Hypothalamus (tissue), 51 donors: Measurements from ENCODE around the gene AJAP1.

Source experiments
- DNase-seq, 51 donors: peaks; one replicate each; lab custom pipeline; 2025; lab: John Stamatoyannopoulos, UW

Gene AJAP1

DNA sequence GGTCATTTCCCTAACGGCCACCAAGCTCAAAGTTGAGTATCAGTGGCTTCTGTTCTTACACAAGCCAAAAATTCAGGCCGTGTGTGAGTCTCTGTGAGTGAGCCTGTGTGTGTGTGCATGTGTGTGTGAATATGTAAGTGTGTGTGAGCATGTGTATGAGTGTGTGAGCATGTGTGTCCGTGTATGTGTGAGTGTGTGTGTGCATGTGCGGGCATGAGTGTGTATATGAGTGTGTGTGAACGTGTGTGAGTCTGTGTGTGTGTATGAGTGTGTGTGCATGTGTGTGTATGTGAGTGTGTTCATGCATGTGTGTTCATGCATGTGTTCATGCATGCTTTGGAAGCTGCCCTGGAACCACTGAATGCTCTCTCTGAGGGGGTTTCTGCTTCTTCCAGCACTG is 105.7 kb downstream of the AJAP1 start:
- DNase-seq: no peak

DNA sequence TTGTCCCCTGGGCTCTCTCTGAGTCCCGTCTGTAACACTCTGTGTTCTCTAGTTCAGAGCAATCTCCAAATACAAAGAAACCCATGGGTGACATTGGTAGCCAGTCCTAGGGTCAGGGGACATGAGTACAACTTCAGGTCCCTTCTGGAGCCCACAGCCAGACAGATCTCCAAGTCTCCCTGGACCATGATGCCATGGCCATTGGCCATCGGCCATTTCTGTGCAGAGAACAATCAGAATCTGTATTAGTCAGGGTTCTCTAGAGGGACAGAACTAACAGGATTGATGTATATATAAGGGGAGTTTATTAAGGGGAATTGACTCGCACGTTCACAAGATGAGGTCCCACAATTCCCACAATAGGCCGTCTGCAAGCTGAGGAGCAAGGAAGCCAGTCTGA is 106.9 kb downstream of the AJAP1 start:
- peak in 5 of 51 donors; percentile 2 to 30 (median 8) for DNase-seq

DNA sequence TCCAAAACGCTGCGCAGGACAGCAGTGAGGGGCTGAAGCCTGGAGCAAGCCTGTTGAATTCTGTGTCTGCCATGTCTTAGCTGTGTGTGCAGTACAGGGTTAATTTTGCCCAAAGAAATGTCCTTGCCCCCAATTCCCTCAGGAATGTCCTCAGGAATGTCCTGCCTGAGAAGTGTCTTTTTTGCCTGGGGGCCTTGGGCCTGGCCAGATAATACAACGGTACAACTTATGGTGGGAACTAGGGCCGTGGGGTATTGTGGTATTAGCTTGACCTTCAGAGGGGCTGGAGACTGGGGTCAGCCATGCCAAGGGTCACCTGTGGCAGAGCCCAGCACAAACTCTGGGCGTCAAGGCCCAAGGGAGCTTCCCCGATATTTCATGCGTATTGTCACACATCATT is 107.7 kb downstream of the AJAP1 start:
- no peak for DNase-seq

DNA sequence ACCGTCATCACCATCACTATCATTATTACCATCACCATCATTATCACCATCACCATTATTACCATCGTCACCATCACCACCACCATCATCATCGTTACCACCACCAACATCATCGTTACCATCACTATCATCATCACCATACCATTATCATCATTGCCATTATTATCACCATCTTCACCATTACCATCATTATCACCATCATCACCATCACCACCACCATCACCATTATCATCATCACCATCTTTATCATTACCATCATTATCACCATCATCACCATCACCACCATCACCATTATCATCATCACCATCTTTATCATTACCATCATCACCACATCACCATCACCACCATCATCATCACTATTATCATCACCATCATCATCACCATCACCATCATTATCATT is 112.9 kb downstream of the AJAP1 start:
- no peak for DNase-seq

DNA sequence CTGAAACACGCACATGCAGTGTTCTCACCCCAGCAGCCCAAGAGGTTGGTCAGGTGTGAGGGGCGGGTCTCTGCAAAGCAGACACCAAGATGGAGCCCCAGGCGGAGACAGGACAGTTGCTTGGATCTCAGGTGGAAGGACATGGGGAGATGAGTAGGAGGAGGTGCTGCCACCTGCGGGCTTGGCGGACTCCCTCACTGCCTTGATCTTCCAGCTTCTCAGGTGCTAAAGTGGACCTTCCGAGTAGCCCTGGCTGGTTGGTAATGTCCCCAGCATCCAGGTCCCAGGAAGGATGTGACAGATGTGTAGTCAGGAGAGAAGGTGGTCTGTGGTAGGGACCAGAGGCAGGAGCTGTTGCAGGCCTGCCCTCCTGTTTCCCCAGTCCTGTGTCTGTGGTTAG is 114.1 kb downstream of the AJAP1 start:
- no peak for DNase-seq

DNA sequence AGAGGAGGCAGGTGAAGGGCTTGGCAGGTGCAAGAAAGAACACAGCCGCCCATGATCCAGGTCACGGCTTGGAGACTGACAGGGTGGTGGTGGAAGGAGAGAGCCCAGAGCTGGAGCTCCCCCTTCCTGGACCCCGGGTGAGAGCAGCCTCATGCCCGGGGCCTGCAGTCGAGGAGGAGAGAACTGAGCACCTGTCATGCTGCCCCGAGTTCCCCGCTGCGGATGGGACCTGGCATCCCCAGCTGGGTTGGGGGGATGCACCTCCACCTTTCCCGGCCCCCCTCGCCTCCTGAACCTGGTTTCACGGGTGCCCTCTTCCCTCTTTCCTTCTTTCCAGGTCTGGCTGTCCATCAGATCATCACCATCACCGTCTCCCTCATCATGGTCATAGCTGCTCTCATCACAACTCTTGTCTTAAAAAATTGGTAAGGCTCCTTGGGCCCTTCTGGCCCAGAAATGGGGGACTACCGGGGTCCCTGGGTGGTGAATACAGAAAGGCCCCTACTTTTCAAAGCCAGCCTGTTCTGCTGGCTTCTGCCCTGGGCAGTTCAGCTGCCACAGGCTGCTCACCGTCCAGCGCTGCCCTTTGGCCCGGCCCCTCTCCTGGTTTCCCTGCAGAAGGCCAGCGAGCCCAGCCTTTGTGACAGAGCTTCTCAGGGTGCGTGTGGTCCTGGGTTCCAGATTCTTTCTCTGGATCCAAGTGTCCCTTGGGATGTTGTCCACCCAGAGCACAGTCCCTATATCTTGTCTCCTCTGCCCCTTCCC is 115.3 kb downstream of the AJAP1 start:
- DNase-seq: no peak

DNA sequence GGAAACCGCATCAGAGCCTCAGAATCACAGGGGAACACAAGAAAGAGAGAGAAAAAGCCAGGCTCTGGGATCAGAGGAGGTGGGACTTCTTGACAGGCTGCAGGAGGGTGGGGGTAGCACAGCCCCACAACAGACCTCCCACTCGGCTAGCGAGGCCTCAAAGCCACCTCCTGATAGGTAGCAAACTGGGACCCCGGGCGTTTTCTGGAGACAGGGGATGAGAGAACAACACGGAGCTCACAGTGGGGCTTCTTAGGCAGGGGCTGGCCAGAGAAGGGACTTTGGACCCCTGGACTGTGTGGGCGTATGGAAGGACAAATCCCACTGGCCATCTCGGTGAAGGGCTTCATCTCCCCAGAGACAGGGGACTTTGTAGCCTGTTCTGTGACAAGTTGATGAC is 116.3 kb downstream of the AJAP1 start:
- DNase-seq: no peak

DNA sequence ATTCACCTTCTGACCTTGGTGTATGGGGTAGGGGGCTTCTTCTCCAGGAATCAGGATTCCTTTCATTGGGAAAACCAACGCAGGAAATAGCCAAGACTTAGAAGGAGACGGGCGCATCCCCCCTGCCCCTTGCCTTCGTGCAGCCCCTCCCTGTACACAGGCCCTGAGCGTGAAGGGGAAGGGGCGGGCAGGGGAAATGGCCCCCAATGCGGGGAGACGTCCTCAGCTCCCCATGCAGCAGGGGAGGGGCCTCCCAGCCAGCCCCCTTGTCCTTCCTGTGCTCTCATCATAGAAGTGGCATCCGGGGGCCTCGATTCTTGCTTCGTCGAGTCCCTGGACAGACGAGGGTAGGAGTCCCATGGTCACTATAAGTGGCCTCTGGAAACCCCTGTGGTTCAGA is 116.9 kb downstream of the AJAP1 start:
- DNase-seq: no peak

DNA sequence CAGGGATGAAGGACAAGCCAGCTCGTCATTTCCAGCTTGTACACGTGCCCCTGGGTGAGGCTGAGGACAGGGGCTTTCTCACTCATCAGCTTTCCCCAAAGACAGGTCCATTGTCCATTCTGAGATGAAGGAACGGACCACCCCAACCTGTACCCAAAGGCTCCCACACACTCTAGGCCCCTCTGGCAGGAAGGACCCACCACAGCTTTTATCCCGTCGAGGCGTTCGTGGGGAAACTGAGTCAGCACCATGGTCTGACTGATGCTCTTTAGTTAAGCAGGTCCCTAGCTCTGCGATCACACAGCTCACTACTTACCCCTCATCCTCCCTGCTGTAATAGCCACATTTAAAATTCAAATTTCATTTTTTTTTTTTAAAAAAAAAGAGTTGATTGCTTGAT is 117.3 kb downstream of the AJAP1 start:
- no peak for DNase-seq

DNA sequence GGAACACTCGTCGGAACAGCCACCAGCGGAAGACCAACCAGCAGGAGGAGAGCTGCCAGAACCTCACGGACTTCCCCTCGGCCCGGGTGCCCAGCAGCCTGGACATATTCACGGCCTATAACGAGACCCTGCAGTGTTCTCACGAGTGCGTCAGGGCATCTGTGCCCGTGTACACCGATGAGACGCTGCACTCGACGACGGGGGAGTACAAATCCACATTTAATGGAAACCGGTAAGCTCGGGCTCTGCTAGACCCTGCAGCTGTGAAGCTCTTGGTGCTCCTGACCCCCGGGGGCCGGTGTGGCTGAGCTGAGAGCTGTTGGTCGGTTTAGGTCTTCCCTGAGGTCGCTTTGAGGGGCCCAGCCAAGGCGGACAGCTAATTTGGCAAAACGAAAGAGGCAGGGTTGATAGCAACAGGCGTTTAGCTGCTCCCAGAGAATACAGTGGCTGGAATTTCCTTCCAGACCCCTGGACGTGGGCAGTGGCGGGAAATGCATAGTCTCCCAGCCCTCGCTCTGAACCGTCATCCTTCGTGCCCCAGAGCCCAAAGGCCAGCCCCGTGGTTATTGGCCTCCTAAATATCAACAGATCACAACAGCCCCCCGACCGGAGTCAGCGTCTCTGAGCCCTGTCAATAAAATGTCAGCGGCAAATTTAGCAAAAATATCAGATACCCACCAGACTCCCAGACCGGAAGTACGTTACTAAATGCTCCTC is 118.0 kb downstream of the AJAP1 start:
- no peak for DNase-seq

DNA sequence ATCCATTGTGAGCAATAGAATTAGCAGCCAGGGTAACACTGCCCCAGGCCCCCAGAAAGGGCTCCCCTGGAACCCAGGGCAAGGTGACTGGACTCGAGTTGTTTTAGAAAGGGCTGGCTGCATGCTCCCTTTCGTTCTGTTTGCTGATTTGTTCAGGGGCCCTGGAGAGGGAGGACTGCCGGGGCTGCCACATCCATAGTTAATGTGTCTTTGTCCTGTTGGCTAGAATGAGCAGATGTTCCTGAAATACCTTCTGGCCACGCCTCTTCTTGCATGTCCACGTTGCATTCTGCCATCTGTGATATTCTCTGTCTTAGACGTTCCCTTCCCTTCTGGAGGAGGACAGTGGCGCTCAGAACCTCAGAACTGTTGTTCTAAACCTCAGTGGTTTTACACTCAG is 118.8 kb downstream of the AJAP1 start:
- DNase-seq: no peak

DNA sequence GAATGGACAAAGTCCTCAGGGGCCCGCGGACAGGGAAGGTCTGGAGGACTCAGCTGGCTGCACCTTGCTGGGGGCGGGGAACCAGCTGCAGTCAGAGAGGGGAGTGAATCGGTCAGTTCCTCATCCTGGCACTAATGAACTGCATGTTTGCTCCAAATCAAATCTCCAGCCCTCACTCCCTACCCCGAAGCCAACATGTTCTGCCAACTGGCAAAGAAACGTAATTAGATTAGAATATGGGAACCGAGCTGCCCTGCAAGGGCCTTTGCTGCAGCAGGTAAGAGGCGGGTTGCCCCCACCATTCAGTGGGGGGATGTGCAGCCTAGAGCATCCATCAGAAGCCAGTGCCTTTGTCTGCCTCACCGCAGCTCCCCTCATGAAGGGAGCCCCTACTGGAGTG is 121.1 kb downstream of the AJAP1 start:
- no peak for DNase-seq

DNA sequence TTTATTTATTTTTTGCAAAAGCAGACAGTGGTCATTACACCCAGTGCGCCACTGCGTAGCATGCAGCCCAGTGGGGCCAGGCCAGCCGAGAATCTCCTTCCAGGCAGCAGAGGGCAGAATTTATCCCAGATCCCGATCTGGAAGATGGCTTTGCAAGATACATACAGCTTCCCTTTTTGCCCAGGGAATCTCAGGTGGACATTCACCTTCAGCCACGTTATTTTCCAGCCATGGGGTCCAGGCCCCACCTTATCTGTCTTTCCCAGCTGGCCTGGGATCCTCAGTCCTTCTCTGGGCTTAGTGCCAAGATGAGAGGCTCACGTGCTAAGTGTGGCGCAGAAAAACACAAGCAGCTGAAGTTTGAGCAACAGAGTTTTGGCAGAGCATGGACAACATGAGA is 123.6 kb downstream of the AJAP1 start:
- peak in 34 of 51 donors; percentile 6 to 57 (median 24) for DNase-seq

DNA sequence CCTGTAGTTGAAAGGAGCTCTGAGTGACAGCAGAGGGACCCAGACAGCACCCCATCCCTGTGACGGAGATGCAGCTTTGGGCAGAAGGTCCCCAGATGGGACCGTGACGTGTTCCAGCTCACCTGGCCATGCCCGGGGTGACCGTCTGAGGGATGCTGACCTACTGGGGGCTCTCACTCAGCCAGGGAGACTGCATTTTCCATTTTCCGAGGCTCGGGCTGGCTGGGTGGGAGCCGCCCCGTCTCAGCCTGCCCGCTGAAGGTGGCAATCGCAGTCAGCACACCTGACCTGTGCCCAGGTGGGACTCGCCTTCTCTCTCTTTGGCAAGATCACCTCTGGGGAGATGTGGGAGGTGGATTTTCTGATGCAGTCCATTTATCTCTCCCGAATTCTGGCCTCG is 127.2 kb downstream of the AJAP1 start:
- no peak for DNase-seq

DNA sequence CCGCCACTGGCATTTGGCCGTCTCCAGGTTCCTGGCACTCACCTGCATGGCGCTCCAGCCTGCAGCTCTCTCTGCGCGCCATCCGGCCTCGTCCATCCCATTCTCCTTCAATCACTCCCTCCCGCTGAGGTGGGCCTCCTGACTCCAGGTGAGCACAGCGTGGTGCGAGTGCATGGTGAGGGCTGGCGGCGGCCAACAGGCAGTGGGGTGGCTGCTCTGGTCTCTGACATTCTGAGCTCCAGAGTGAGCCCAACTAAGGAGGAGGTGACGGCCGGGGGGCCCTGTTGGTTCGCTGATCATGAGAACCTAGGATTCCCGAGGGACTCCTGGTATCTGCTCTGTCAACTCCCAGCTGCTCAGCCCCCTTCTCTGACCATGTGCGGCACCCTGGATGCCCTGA is 130.4 kb downstream of the AJAP1 start:
- no peak for DNase-seq

DNA sequence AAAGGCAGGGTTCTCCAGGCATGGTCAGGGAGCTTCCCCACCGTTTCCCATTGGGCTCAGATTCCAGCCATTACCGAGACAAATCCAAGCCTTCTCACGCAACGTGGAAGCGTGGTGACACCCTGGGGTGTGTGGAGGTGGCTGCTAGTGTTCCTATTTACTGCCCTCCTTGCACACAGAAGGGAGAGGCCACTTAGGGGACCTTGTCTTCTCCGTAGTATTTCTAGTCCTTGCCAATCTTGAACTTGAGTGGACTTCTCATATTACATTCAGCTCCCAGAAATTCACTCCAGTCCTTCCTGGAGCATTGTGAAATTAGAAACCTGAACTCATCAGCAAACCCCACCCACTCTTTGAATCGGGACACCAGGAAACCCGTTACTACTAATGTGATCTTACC is 131.6 kb downstream of the AJAP1 start:
- DNase-seq: no peak

DNA sequence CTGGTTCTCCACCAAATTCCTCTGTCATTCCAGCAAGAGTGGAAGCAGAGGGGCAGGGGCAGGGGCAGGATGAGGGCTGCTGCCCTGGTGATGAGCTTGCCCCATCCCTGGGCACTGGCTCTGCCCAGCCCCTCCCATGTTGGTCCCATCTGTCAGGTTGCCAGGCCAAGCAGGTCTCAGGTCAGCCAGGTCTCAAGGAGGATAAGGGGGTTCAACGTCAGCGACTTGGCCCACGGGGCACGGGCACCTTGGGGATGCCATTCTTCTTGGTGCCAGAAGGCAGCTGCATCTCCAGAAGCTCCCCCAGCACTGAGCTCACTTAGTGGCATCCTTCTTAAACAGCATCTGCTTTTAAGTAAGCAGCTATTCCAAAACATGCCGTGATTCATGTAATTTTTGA is 133.1 kb downstream of the AJAP1 start:
- DNase-seq: no peak

DNA sequence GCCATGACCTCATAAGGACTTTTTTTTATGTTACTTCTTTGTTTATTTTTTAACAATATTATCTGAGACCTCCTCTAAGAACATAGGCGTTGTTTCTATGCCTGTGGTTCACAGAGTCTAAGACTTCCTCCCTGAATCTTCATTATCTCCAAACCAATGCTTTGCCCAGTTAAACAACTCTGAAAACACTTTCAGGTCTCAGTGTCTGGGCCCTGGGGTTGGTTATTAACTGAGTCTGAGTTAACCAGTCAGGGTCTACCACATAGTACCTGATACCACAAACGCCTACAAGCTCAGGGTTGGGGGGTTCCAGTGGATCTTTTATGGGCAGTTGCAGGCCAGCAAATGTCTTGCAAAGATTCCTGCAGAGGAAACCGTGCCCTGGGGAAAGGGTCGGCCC is 138.2 kb downstream of the AJAP1 start:
- DNase-seq: no peak

DNA sequence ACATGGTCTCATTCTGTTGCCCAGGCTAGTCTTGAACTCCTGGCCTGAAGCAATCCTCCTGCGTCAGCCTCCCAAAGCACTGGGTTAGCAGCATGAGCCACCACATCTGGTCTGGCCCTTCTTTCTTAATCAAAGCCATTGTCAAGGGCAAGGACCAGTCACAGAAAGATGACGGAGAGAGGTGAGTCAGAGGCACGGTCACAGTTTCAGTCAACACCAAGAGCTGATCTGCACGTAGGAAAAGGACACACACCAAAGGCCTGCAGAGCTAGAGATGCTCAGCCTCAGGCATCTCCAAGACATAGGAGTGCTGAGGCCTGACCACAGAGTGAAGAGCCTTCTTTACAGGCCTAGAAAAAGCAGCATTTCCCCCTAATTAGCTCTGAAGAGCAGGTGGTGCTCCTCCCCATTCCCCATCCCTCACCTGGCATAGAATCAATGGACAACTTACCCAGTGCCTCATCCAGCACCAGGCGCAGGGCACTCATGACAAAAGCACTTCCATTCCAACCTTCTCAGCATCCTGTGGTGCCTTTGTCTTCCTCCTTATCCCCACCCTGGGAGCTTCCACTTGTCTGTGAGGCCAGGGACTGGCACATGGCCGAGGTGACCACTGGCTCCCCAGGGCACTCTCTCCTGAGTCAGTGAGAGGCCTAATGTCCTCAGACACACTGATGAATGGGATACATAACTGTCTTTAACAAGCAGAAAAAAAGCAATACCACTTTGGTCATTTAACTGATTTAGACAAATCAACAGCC is 139.8 kb downstream of the AJAP1 start:
- no peak for DNase-seq

DNA sequence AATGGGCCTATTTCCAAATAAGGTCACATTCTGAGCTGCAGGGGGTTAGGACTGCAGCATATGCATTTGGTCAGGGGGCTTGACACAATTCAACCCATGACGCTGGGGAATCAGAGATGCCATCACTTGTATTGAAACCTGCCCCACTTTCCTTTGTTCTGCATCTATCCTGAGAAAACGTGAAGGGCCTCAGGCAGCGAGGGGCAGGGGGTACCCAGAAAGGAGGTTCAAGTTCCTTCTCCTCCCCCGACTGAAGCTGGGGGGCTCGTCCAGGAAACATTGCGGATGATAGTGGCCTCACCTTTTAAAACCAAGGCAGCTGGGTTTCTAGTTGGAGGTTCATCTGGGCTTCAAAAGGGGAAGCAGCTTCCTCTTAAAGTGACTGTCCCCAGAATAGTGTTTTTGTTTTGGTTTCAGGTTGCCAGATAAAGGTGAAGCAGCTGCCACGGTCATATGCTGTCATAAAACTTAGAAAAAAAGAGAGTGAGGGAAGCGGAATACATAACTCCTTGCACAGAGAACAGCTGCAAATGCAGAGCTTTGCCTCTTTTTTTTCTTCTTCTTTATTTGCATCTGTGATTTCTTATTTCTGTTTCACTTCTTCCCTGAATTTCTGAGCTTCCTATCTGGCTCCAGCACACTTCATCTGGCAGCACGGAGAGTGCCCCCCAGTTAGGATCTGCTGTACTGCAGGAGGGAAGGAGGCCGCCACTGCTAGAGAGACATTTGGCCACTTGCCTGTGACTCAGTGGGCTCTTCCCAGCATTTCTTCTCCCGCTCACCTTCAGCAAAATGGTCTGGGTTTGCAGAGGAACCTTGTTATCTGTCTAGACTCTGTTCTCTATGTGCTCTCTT is 142.0 kb downstream of the AJAP1 start:
- no peak for DNase-seq

DNA sequence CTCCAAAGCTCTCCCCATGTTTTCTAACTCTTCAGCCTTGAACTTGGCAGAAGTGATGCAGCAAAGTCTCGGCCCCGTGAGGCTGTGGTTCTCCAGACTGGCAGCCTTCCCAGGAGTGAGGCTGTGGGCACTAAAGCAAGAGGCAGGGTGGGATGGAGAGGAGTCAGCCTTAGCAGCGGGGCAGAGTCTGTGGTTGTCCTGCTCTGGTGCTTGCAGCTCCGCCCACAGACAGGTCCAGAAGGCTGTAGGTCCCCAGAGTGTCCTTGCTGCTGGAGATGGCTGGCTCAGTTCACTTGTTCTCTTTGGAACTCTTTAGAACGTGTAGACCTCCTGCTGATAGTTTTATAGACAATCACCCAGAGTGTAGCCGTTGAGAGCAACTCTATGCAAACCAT is 142.6 kb downstream of the AJAP1 start:
- DNase-seq: no peak
